ENCODE results near the gene NFYC.

The NFYC gene

DNA sequence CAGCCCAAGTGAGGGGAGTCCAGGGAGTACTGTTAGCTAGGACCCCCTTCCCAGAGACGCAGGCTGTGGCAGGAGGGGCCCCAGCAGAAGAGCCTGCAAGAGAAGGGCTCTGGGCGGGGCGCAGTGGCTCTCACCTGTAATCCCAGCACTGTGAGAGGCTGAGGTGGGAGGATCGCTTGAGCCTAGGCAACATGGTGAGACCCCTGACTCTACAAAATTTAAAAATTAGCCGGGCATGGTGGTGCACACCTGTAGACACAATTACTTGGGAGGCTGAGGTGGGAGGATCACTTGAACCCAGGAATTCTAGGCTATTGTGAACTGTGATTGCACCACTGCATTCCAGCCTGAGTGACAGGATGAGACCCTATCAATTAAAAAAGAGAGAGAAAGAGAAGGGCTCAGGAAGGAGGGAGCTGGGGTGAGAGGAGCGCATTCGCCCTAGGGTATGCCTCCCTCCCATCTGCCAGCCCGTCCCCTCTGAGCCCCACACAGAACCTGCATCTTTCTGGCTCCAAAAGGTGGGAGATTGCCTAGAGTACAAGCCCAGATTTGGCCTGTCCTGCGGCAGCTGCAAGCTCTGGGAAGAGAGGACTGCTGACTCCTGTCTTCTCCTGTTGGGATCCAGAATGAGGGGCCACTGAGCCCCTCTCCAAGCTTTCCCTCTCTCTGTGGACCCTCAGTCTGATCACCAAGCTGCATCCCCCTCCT lies 95.6 kb downstream of the NFYC start:
- no peak overlapping the region for H2AFZ ChIP-seq (ENCODE audit: low read length)
- no peaks in the 10 kb centered on the region for H3K79me2 ChIP-seq (ENCODE audit: insufficient read depth, low read length)
- TF ChIP-seq, protein P1, sequence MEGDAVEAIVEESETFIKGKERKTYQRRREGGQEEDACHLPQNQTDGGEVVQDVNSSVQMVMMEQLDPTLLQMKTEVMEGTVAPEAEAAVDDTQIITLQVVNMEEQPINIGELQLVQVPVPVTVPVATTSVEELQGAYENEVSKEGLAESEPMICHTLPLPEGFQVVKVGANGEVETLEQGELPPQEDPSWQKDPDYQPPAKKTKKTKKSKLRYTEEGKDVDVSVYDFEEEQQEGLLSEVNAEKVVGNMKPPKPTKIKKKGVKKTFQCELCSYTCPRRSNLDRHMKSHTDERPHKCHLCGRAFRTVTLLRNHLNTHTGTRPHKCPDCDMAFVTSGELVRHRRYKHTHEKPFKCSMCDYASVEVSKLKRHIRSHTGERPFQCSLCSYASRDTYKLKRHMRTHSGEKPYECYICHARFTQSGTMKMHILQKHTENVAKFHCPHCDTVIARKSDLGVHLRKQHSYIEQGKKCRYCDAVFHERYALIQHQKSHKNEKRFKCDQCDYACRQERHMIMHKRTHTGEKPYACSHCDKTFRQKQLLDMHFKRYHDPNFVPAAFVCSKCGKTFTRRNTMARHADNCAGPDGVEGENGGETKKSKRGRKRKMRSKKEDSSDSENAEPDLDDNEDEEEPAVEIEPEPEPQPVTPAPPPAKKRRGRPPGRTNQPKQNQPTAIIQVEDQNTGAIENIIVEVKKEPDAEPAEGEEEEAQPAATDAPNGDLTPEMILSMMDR (conservative IDR thresholded peaks at IDR 0.05; ENCODE audit: low read length) = no peak
- TF ChIP-seq EZH2phosphoT487 (IDR thresholded peaks at IDR 0.05; ENCODE audit: borderline replicate concordance) = no peak
- H3K9me2 ChIP-seq (replicated peaks; ENCODE audit: low read depth, low read length) = no peaks in the 10 kb centered on the region
- H3K9me3 ChIP-seq (ENCODE audit: insufficient read depth, low read depth, low read length) = no peaks in the 10 kb centered on the region
- no peaks in the 10 kb centered on the region for H4K20me1 ChIP-seq (ENCODE audit: insufficient read depth, low read length, poor library complexity, severe bottlenecking)
- no peaks in the 10 kb centered on the region for H3K36me3 ChIP-seq (ENCODE audit: insufficient read depth, low read length)
- peaks cover 7% of the 10 kb centered on the region for H3K4me1 ChIP-seq (ENCODE audit: insufficient read depth, low read length, poor library complexity, severe bottlenecking)
- H3K27me3 ChIP-seq (ENCODE audit: insufficient read depth, low read length, poor library complexity, severe bottlenecking) = no peaks in the 10 kb centered on the region
- no peaks in the 10 kb centered on the region for H3F3A ChIP-seq (ENCODE audit: low read depth)
- H3K4me2 ChIP-seq (ENCODE audit: low read depth, low read length, poor library complexity, severe bottlenecking) = no peak overlapping the region
- H3K4me3 ChIP-seq (ENCODE audit: low read length, poor library complexity, severe bottlenecking) = no peak overlapping the region
- no peak overlapping the region for H3K9ac ChIP-seq (ENCODE audit: low read depth, low read length, poor library complexity, severe bottlenecking)

- Histone ChIP-seq H3K4me1 (ENCODE audit: insufficient read depth, low read length, poor library complexity, severe bottlenecking) (peaks cover 7% of the 10 kb centered on the region), H3K9ac (ENCODE audit: low read depth, low read length, poor library complexity, severe bottlenecking) (no peak overlapping the region), H3K4me3 (ENCODE audit: low read length, poor library complexity, severe bottlenecking) (no peak overlapping the region), H3K9me3 (ENCODE audit: insufficient read depth, low read depth, low read length) (no peaks in the 10 kb centered on the region), H3K27me3 (ENCODE audit: insufficient read depth, low read length, poor library complexity, severe bottlenecking) (no peaks in the 10 kb centered on the region), H3K36me3 (ENCODE audit: insufficient read depth, low read length) (no peaks in the 10 kb centered on the region), H2AFZ (ENCODE audit: low read length) (no peak overlapping the region), H3K4me2 (ENCODE audit: low read depth, low read length, poor library complexity, severe bottlenecking) (no peak overlapping the region), H3K79me2 (ENCODE audit: insufficient read depth, low read length) (no peaks in the 10 kb centered on the region), H4K20me1 (ENCODE audit: insufficient read depth, low read length, poor library complexity, severe bottlenecking) (no peaks in the 10 kb centered on the region), H3F3A (ENCODE audit: low read depth) (no peaks in the 10 kb centered on the region), H3K9me2 (replicated peaks; ENCODE audit: low read depth, low read length) (no peaks in the 10 kb centered on the region)
- no peak for TF ChIP-seq EZH2phosphoT487 (IDR thresholded peaks at IDR 0.05; ENCODE audit: borderline replicate concordance)
- TF ChIP-seq, protein P1 (conservative IDR thresholded peaks at IDR 0.05; ENCODE audit: low read length) = no peak
Measured at GRCh38 chr1:40787737-40788560, 96.4 kb downstream of the NFYC start.

GRCh38 chr1:40788561-40789341 lies 97.2 kb downstream of the NFYC start:
- no peaks in the 10 kb centered on the region for H3F3A ChIP-seq (ENCODE audit: low read depth)
- H3K4me1 ChIP-seq (ENCODE audit: insufficient read depth, low read length, poor library complexity, severe bottlenecking) = peaks cover 7% of the 10 kb centered on the region
- no peaks in the 10 kb centered on the region for H4K20me1 ChIP-seq (ENCODE audit: insufficient read depth, low read length, poor library complexity, severe bottlenecking)
- TF ChIP-seq, protein P1 (conservative IDR thresholded peaks at IDR 0.05; ENCODE audit: low read length) = no peak
- no peak for TF ChIP-seq EZH2phosphoT487 (IDR thresholded peaks at IDR 0.05; ENCODE audit: borderline replicate concordance)
- H3K36me3 ChIP-seq (ENCODE audit: insufficient read depth, low read length) = no peaks in the 10 kb centered on the region
- H3K4me3 ChIP-seq (ENCODE audit: low read length, poor library complexity, severe bottlenecking) = no peak overlapping the region
- no peak overlapping the region for H3K9ac ChIP-seq (ENCODE audit: low read depth, low read length, poor library complexity, severe bottlenecking)
- no peak overlapping the region for H2AFZ ChIP-seq (ENCODE audit: low read length)
- no peak overlapping the region for H3K4me2 ChIP-seq (ENCODE audit: low read depth, low read length, poor library complexity, severe bottlenecking)
- no peaks in the 10 kb centered on the region for H3K9me2 ChIP-seq (replicated peaks; ENCODE audit: low read depth, low read length)
- H3K79me2 ChIP-seq (ENCODE audit: insufficient read depth, low read length) = no peaks in the 10 kb centered on the region
- H3K27me3 ChIP-seq (ENCODE audit: insufficient read depth, low read length, poor library complexity, severe bottlenecking) = no peaks in the 10 kb centered on the region
- H3K9me3 ChIP-seq (ENCODE audit: insufficient read depth, low read depth, low read length) = no peaks in the 10 kb centered on the region
